ENCODE measurements around the gene CCDC17. TPM values are rescaled to one million over a fixed set of nuclear protein-coding genes. Genes with fewer than 3 reads are reported as not detected.

CCDC17 gene
- total RNA-seq, 1 experiment from 2014 or later: 3.0 TPM

DNA sequence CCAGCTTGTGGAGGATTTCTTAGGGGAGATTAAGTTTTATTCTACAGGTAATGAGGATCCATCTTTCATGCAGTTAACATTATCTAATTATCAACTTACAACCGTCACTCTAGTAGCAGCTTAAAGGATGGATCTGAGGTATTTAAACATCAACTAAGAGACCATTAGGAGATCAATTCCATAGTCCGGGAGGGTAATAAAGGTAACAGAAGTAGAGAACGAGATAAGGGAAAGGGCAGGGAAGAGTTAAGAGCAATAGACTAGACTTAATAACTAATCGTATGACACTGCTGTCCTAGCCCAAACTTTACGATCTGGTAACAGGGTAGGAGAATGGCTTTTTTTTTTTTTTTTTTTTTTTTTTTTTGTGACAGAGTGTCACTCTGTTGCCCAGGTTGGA is 19.5 kb upstream of the CCDC17 start:
- H3K36me3 ChIP-seq (replicated peaks; ENCODE audit: control insufficient read depth, insufficient read depth, low read length): peaks cover 34% of the 10 kb centered on the region
- no peak for DNase-seq
- H3K27me3 ChIP-seq (ENCODE audit: control insufficient read depth, insufficient read depth, low read length): no peaks in the 10 kb centered on the region
- H3K4me3 ChIP-seq (ENCODE audit: insufficient read depth, low read depth, low read length): no peak overlapping the region

DNA sequence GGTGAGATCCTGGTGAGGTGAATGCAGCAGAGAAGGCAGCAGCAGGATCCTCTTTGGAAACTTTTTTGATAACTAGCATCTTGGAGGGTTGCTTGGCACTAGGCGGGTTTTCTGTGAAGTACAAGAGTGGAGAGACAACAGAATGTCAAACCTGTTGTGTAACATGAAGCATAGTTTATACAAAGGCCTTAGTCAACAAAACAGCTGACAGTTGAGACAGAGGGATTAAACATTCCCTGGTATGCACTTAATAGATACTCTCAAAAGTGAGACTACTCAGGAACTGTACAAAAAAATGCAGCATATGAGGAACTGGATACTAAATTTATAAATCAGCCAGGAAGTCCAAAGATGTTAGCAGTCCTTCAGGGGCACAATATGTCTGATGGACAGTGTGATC is 16.4 kb upstream of the CCDC17 start:
- H3K4me3 ChIP-seq (ENCODE audit: insufficient read depth, low read depth, low read length): no peak overlapping the region
- DNase-seq: no peak
- H3K36me3 ChIP-seq (replicated peaks; ENCODE audit: control insufficient read depth, insufficient read depth, low read length): peaks cover 40% of the 10 kb centered on the region
- H3K27me3 ChIP-seq (ENCODE audit: control insufficient read depth, insufficient read depth, low read length): no peaks in the 10 kb centered on the region

- Histone ChIP-seq H3K36me3 (replicated peaks; ENCODE audit: control insufficient read depth, insufficient read depth, low read length) (peaks cover 50% of the 10 kb centered on the region), H3K27me3 (ENCODE audit: control insufficient read depth, insufficient read depth, low read length) (no peaks in the 10 kb centered on the region), H3K4me3 (ENCODE audit: insufficient read depth, low read depth, low read length) (no peak overlapping the region)
- DNase-seq: no peak
Measured at GRCh38 chr1:45635211-45635610, 11.4 kb upstream of the CCDC17 start.

DNA sequence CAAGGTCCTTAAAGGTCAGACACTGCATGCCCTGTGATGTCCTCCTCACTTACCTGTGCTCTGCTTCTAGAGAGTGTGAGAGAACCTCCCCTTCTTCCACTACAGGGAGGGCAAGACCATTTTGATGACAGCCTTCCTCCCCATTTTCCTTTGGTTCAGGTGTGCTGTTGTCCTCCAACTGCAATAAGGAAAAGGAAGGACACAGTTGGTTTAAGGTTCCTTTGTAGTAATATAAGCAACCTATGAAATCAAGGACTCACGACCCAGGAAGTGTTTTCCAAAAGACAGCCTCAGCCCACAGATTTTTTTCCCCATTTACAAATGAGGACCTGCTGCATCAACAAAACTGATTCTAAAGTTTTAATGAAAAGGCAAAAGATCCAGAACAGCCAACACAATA is 6.6 kb upstream of the CCDC17 start:
- DNase-seq: no peak
- Histone ChIP-seq H3K27me3 (ENCODE audit: control insufficient read depth, insufficient read depth, low read length) (no peaks in the 10 kb centered on the region), H3K4me3 (ENCODE audit: insufficient read depth, low read depth, low read length) (no peak overlapping the region), H3K36me3 (replicated peaks; ENCODE audit: control insufficient read depth, insufficient read depth, low read length) (peaks cover 53% of the 10 kb centered on the region)

DNA sequence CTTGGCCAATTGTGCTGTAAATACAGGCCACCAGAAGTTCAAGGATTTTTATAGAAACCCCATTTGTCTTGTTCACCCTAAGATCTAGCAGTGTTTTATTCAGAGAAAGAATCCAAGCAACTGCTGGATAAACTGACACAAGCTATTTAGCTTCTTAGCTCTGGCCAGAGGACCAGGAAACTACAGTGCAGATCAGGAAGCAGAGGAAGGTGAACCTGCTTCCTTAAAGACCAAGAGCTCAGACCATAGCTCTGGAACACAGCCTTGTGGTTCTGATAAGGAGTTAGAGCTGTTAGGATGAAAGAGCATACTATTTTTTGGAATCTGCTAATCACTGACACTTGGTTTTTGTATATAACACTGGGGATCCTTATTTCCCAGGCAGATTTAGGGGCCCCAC is 5.2 kb upstream of the CCDC17 start:
- Histone ChIP-seq H3K36me3 (replicated peaks; ENCODE audit: control insufficient read depth, insufficient read depth, low read length) (peaks cover 47% of the 10 kb centered on the region), H3K27me3 (ENCODE audit: control insufficient read depth, insufficient read depth, low read length) (no peaks in the 10 kb centered on the region), H3K4me3 (ENCODE audit: insufficient read depth, low read depth, low read length) (no peak overlapping the region)
- DNase-seq: no peak

- Histone ChIP-seq H3K27me3 (ENCODE audit: control insufficient read depth, insufficient read depth, low read length) (no peaks in the 10 kb centered on the region), H3K36me3 (replicated peaks; ENCODE audit: control insufficient read depth, insufficient read depth, low read length) (peaks cover 11% of the 10 kb centered on the region), H3K4me3 (ENCODE audit: insufficient read depth, low read depth, low read length) (no peak overlapping the region)
- peak; percentile 77 for DNase-seq
Measured at GRCh38 chr1:45622524-45623394, 1.1 kb downstream of the CCDC17 start.

GRCh38 chr1:45621895-45622523 is 1.8 kb downstream of the CCDC17 start:
- peaks cover 16% of the 10 kb centered on the region for H3K36me3 ChIP-seq (replicated peaks; ENCODE audit: control insufficient read depth, insufficient read depth, low read length)
- no peaks in the 10 kb centered on the region for H3K27me3 ChIP-seq (ENCODE audit: control insufficient read depth, insufficient read depth, low read length)
- peak; percentile 34 for DNase-seq
- no peak overlapping the region for H3K4me3 ChIP-seq (ENCODE audit: insufficient read depth, low read depth, low read length)

DNA sequence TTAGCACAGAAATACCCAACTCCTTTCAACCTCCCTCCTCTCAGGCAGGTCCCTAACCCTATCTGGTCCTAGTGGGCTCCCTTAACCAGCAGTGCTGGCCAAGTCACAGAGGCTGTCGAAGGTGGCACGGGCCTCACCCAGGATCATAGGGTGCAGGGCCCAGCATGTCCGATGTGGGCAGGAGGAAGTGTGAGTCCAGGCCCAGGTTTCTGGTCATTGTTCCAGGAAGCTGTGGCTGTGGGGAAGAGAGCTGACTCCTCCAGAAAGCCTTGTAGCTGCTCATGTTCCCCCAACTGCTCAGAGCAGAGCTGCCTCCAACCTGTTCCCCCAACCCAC is 2.4 kb downstream of the CCDC17 start:
- DNase-seq: peak; percentile 47
- no peak overlapping the region for H3K4me3 ChIP-seq (ENCODE audit: insufficient read depth, low read depth, low read length)
- H3K36me3 ChIP-seq (replicated peaks; ENCODE audit: control insufficient read depth, insufficient read depth, low read length): peaks cover 18% of the 10 kb centered on the region
- no peaks in the 10 kb centered on the region for H3K27me3 ChIP-seq (ENCODE audit: control insufficient read depth, insufficient read depth, low read length)

- peak; percentile 36 for DNase-seq
- no peak overlapping the region for H3K4me3 ChIP-seq (ENCODE audit: insufficient read depth, low read depth, low read length)
- H3K36me3 ChIP-seq (replicated peaks; ENCODE audit: control insufficient read depth, insufficient read depth, low read length): peaks cover 24% of the 10 kb centered on the region
- H3K27me3 ChIP-seq (ENCODE audit: control insufficient read depth, insufficient read depth, low read length): no peaks in the 10 kb centered on the region
Measured at GRCh38 chr1:45620588-45621500, 3.0 kb downstream of the CCDC17 start.

DNA sequence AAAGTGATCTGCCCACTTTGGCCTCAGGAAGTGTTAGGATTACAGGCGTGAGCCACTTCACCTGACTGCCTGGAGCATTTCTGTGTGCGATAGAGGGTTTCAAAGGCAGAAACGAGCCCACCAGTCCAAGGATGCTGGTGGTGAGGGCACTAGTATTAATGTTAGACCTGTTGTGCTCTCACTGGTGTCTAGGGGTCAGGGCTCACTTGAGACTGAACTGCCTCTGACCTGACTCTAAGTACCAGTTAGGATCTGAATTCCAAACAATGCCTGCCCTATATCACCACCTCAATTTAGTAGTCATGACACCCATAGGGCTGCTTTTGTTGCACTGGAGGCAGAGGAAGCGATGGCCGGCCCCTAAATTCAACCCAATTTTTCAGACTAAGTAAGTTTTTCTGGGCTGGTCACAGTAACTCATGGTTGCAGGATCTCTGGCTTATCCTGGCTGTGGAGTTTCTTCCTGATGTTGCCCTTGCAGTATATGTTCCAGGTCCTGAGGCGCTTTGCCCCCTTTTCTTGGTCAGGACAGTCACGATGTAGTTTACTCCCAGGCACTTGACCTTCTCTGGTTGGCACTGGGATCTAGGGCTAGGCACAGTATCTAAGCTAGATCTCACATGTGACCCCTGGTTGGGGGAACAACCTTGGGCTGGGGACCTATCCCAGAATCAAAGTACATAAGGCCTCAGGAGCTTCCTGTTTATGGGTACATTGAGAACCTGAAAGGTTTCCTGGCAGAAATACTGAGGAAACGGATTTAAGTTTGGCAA is 4.5 kb downstream of the CCDC17 start:
- H3K36me3 ChIP-seq (replicated peaks; ENCODE audit: control insufficient read depth, insufficient read depth, low read length): peaks cover 35% of the 10 kb centered on the region
- peak; percentile 33 for DNase-seq
- no peaks in the 10 kb centered on the region for H3K27me3 ChIP-seq (ENCODE audit: control insufficient read depth, insufficient read depth, low read length)
- H3K4me3 ChIP-seq (ENCODE audit: insufficient read depth, low read depth, low read length): no peak overlapping the region

- no peaks in the 10 kb centered on the region for H3K27me3 ChIP-seq (ENCODE audit: control insufficient read depth, insufficient read depth, low read length)
- H3K4me3 ChIP-seq (ENCODE audit: insufficient read depth, low read depth, low read length): no peak overlapping the region
- no peak for DNase-seq
- H3K36me3 ChIP-seq (replicated peaks; ENCODE audit: control insufficient read depth, insufficient read depth, low read length): peaks cover 42% of the 10 kb centered on the region
Measured at GRCh38 chr1:45617618-45618017, 6.2 kb downstream of the CCDC17 start.

- DNase-seq: no peak
- Histone ChIP-seq H3K27me3 (ENCODE audit: control insufficient read depth, insufficient read depth, low read length) (no peaks in the 10 kb centered on the region), H3K36me3 (replicated peaks; ENCODE audit: control insufficient read depth, insufficient read depth, low read length) (peaks cover 47% of the 10 kb centered on the region), H3K4me3 (ENCODE audit: insufficient read depth, low read depth, low read length) (no peak overlapping the region)
Measured at GRCh38 chr1:45615885-45616284, 8.0 kb downstream of the CCDC17 start.

GRCh38 chr1:45612941-45613579 is 10.8 kb downstream of the CCDC17 start:
- no peak overlapping the region for H3K4me3 ChIP-seq (ENCODE audit: insufficient read depth, low read depth, low read length)
- no peaks in the 10 kb centered on the region for H3K27me3 ChIP-seq (ENCODE audit: control insufficient read depth, insufficient read depth, low read length)
- peaks cover 54% of the 10 kb centered on the region for H3K36me3 ChIP-seq (replicated peaks; ENCODE audit: control insufficient read depth, insufficient read depth, low read length)
- no peak for DNase-seq

All from H7 (cell line).